ENCODE measurements around the gene CASP5.

DNA sequence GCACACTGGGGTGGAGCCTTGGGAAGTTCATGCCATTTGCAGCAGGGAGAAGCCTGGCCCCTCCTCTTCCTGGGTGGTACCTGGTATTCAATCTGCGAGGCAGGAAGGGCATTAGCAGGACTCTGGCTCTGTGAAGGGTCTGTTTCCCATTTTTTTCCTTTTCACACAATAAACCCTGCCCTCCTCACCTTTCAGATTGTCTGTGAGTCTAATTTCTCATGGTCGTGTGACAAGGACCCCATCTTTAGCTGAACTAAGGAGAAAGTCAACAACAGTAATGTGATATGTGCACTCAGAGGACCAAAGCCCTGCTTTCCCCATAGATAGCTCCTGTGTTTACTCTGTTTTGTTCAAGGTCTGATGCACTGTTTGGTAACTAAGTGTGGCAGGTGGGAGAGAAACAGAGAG is 28.0 kb downstream of the CASP5 start:
- TF ChIP-seq, protein P1, sequence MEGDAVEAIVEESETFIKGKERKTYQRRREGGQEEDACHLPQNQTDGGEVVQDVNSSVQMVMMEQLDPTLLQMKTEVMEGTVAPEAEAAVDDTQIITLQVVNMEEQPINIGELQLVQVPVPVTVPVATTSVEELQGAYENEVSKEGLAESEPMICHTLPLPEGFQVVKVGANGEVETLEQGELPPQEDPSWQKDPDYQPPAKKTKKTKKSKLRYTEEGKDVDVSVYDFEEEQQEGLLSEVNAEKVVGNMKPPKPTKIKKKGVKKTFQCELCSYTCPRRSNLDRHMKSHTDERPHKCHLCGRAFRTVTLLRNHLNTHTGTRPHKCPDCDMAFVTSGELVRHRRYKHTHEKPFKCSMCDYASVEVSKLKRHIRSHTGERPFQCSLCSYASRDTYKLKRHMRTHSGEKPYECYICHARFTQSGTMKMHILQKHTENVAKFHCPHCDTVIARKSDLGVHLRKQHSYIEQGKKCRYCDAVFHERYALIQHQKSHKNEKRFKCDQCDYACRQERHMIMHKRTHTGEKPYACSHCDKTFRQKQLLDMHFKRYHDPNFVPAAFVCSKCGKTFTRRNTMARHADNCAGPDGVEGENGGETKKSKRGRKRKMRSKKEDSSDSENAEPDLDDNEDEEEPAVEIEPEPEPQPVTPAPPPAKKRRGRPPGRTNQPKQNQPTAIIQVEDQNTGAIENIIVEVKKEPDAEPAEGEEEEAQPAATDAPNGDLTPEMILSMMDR (IDR thresholded peaks at IDR 0.05; ENCODE audit: low read depth, low read length, missing input control): no peak
- no peak for TF ChIP-seq TAF1 (conservative IDR thresholded peaks at IDR 0.05)
